ENCODE data around the gene ATF4.

DNA sequence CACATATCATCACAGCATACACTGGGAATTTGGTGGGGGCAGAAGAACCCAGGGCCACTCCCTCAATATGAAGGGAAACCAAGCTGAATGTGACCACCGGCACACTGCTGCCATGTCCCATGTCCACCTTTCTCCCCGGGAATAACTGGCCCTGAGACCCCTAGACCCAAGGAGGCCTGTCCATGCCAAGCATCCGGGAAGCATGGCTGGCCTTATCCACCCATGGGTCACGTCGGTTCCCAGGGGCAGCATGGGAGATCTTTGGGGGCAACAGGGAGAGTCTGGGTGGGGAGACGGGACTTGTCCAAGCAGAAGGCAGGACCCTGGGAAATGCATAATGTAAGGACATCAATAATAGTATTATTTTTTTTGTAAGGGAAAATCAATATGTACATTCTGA lies 28.7 kb upstream of the ATF4 start:
- TF ChIP-seq, protein P1, sequence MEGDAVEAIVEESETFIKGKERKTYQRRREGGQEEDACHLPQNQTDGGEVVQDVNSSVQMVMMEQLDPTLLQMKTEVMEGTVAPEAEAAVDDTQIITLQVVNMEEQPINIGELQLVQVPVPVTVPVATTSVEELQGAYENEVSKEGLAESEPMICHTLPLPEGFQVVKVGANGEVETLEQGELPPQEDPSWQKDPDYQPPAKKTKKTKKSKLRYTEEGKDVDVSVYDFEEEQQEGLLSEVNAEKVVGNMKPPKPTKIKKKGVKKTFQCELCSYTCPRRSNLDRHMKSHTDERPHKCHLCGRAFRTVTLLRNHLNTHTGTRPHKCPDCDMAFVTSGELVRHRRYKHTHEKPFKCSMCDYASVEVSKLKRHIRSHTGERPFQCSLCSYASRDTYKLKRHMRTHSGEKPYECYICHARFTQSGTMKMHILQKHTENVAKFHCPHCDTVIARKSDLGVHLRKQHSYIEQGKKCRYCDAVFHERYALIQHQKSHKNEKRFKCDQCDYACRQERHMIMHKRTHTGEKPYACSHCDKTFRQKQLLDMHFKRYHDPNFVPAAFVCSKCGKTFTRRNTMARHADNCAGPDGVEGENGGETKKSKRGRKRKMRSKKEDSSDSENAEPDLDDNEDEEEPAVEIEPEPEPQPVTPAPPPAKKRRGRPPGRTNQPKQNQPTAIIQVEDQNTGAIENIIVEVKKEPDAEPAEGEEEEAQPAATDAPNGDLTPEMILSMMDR (IDR thresholded peaks at IDR 0.05): no peak
- TF ChIP-seq POLR2A (IDR thresholded peaks at IDR 0.05): no peak

Data from testis (tissue), 2 donors.